Measurements from ENCODE around the gene BHLHA15. TPM values are rescaled to one million over a fixed set of nuclear protein-coding genes. Genes with fewer than 3 reads are reported as not detected.

The BHLHA15 gene
- total RNA-seq, 3 donors from 2014 or later = 1.3 to 2.8 TPM; not detected in 1

DNA sequence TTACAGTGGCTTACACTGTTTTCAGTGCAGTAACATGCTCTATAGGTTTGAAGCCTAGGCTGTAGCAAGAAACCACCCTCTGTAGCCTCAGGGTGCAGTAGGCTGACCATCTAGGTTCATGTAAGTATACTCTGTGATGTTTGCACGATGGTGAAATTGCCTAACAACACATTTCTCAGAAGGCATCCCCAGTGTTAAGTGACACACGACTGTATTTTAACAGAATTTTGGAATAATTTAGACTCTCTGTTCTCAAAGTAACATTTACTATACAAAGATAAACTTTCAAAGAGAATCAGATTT is 44.6 kb upstream of the BHLHA15 start:
- Histone ChIP-seq H3K4me3 (no peak overlapping the region), H3K9me3 (no peaks in the 10 kb centered on the region), H3K4me1 (ENCODE audit: low read depth) (peaks cover 5% of the 10 kb centered on the region), H3K36me3 (ENCODE audit: low read depth) (no peaks in the 10 kb centered on the region)
- TF ChIP-seq, protein P1, sequence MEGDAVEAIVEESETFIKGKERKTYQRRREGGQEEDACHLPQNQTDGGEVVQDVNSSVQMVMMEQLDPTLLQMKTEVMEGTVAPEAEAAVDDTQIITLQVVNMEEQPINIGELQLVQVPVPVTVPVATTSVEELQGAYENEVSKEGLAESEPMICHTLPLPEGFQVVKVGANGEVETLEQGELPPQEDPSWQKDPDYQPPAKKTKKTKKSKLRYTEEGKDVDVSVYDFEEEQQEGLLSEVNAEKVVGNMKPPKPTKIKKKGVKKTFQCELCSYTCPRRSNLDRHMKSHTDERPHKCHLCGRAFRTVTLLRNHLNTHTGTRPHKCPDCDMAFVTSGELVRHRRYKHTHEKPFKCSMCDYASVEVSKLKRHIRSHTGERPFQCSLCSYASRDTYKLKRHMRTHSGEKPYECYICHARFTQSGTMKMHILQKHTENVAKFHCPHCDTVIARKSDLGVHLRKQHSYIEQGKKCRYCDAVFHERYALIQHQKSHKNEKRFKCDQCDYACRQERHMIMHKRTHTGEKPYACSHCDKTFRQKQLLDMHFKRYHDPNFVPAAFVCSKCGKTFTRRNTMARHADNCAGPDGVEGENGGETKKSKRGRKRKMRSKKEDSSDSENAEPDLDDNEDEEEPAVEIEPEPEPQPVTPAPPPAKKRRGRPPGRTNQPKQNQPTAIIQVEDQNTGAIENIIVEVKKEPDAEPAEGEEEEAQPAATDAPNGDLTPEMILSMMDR (IDR thresholded peaks at IDR 0.05) = no peak
- ATAC-seq (no peak), DNase-seq (no peak)
- intact Hi-C loops (cut with DNase I, micrococcal nuclease) = loop anchor here (5.0 kb wide), 3 partner anchors 59 to 144 kb away; partner anchors contain the start of gene LMTK2 (in 1 of the 2)

DNA sequence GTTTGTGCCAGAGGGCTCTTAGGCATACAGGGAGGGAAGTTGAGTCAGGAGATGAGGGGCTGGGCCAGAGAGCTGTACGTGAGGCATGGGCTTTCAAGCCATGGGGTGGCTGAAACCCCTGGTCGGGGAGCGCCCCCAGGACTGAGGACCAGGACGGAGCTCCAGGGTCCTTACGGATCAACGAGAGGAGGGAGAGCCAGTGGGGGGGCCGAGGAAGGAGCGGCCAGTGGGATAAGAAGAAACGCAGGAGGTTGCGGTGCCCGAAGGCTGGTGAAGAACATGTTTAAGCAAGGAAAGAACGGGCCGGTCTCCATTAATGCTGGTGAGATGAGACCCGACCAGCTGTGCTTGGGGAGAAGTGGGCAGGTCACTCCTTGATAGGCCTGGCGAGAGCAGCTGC is 43.6 kb upstream of the BHLHA15 start:
- intact Hi-C loops (cut with DNase I, micrococcal nuclease) = loop anchor here (5.0 kb wide), 3 partner anchors 60 to 145 kb away; partner anchors contain the start of gene LMTK2 (in 1 of the 2)
- TF ChIP-seq, protein P1 (IDR thresholded peaks at IDR 0.05) = no peak
- H3K4me3 ChIP-seq = no peak overlapping the region

DNA sequence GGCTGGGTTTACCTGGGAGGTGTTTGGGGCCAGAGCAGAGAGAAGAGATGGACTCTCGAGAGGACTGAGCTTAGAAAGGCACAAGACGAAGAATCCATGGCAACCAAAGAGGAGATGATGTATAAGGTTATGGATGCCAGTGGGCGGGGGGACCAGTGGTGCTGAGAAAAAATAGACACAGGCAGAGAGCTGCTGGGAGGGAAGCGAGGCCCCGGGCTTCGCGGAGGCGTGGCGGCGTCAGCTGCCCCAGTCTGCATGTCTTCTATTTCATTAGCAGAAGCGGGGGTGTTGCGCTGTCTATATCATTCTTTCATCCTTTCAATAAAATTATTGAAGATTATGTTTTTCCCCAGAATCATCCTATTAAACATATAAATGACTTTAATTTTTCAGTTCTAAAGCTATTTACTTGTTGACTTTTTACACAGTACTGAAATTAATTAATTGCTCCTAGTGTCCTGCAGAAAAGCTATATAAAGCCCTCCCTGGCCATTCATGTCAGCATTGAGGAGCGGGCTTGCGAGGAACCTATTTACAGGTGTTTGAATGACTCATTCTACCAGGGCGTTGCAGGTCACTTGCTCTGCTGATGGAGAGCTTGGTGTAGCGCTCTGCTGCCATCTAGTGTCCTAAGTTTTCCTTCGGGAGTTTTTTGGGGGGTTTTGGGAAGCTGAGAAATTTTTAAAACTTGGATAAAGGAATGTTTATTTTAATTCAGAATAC is 42.9 kb upstream of the BHLHA15 start:
- Histone ChIP-seq H3K4me3 (no peak overlapping the region), H3K4me1 (ENCODE audit: low read depth) (peaks cover 5% of the 10 kb centered on the region), H3K36me3 (ENCODE audit: low read depth) (no peaks in the 10 kb centered on the region), H3K9me3 (no peaks in the 10 kb centered on the region)
- intact Hi-C loops (cut with DNase I, micrococcal nuclease) = loop anchor here (5.0 kb wide), 3 partner anchors 61 to 146 kb away; partner anchors contain the start of gene LMTK2 (in 1 of the 2)
- peak; percentile 77 for ATAC-seq
- TF ChIP-seq, protein P1 (IDR thresholded peaks at IDR 0.05) = peak; percentile 63
- DNase-seq = peak in 1 of 3 donors; percentile 84

More for the DNA sequence above, 43.6 kb upstream of the BHLHA15 start:
- Histone ChIP-seq H3K4me1 (ENCODE audit: low read depth) (peaks cover 5% of the 10 kb centered on the region), H3K9me3 (no peaks in the 10 kb centered on the region), H3K36me3 (ENCODE audit: low read depth) (no peaks in the 10 kb centered on the region)
- ATAC-seq = no peak
- no peak for DNase-seq

DNA sequence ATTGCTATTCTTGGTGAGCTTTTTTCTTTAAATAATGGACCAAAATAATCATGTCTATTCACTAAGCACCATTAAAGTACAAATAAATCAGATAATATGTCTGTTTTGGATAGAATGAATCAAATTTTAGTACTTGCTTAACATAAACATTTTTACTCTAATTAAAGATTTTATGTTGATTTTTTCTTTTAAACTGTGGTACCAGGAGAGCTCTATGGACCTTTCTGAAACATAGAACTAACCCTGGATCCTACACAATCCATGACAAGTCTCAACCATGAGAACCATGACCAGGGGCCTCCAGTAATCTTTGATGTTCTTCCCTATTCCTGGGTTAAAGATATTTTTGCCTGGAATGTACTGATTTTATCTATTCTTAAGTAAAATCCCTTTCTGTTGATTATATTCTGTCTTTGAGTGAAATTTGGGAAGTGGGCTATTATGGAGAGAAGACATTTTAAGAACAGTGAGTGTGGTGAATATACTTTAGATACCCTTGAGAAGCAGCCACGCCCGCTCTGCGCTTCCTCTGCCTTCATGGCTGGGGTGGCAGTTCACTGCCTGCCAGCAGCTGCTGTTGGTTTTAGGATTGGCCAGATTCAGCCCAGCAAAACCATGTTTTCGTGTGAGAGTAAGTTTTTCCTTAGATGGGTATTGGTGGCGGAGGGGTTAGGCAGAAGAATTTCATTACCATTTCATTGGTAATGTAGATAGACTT is 42.2 kb upstream of the BHLHA15 start:
- intact Hi-C loops (cut with DNase I, micrococcal nuclease) = loop anchor here (5.0 kb wide), 3 partner anchors 62 to 147 kb away; partner anchors contain the start of gene LMTK2 (in 1 of the 2)
- H3K4me3 ChIP-seq = no peak overlapping the region
- DNase-seq (no peak), ATAC-seq (no peak)
- H3K9me3 ChIP-seq = no peaks in the 10 kb centered on the region
- TF ChIP-seq, protein P1 (IDR thresholded peaks at IDR 0.05) = peak; percentile 12
- no peaks in the 10 kb centered on the region for H3K36me3 ChIP-seq (ENCODE audit: low read depth)
- peaks cover 5% of the 10 kb centered on the region for H3K4me1 ChIP-seq (ENCODE audit: low read depth)

DNA sequence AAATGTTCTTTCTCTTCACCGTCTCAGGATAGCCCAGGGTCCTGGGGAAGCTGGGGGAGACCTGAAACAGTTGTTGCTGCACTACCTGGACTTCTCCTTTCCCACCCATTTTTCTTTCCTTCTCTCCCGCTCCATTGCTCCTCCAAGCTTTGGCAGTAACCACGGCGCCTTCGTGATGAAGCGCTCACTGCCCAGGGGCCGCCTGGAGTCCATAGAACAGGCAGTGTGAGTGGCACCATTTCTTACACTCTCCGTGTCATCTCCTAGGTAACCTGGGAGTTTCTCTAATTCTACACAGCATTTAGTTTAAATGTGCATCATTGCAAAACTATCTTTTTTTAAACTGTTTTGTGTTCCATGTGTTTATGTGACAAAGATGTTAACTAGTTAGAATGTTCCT is 40.3 kb upstream of the BHLHA15 start:
- Histone ChIP-seq H3K4me3 (no peak overlapping the region), H3K4me1 (ENCODE audit: low read depth) (peaks cover 5% of the 10 kb centered on the region), H3K9me3 (no peaks in the 10 kb centered on the region), H3K36me3 (ENCODE audit: low read depth) (no peaks in the 10 kb centered on the region)
- DNase-seq (no peak), ATAC-seq (no peak)
- TF ChIP-seq, protein P1 (IDR thresholded peaks at IDR 0.05) = no peak
- intact Hi-C loops (cut with DNase I, micrococcal nuclease) = no loop called here
